ENCODE measurements around the gene IER5L. TPM values are rescaled to one million over a fixed set of nuclear protein-coding genes. Genes with fewer than 3 reads are reported as not detected.

Gene IER5L
- total RNA-seq, 4 donors from 2014 or later = 13.0 to 31.5 (median 25.3) TPM

GRCh38 chr9:129171993-129172751 is 5.9 kb downstream of the IER5L start:
- Histone ChIP-seq H3K36me3 (no peaks in the 10 kb centered on the region), H3K4me3 (no peak overlapping the region), H3K9me3 (no peaks in the 10 kb centered on the region), H3K27ac (peak overlapping the region in 2 of 4 donors; percentile 98 to 99), H3K27me3 (no peaks in the 10 kb centered on the region), H3K4me1 (peaks cover 0 to 39% (median 24%) of the 10 kb centered on the region in 4 donors)
- no peak for TF ChIP-seq POLR2A (IDR thresholded peaks at IDR 0.05)
- no peak for TF ChIP-seq EP300 (IDR thresholded peaks at IDR 0.05)
- no peak for TF ChIP-seq CTCF (IDR thresholded peaks at IDR 0.05)
- WGBS, 2 donors = 61 to 69% methylated on average over 7 of the region's 7 CpGs
- no peak for DNase-seq (ENCODE audit: low spot score in 2 of 2)

GRCh38 chr9:129170229-129170628 is 7.8 kb downstream of the IER5L start:
- H3K27ac ChIP-seq = no peak overlapping the region
- H3K27me3 ChIP-seq = no peaks in the 10 kb centered on the region
- peaks cover 0 to 48% (median 29%) of the 10 kb centered on the region in 4 donors for H3K4me1 ChIP-seq
- 68 to 76% methylated on average over 6 of the region's 6 CpGs for WGBS, 2 donors
- H3K4me3 ChIP-seq = no peak overlapping the region
- no peaks in the 10 kb centered on the region for H3K9me3 ChIP-seq
- no peaks in the 10 kb centered on the region for H3K36me3 ChIP-seq
- no peak for DNase-seq (ENCODE audit: low spot score in 2 of 2)
- no peak for TF ChIP-seq POLR2A (IDR thresholded peaks at IDR 0.05)

- peak overlapping the region in 1 of 4 donors; percentile 30 for H3K4me3 ChIP-seq
- TF ChIP-seq CTCF (IDR thresholded peaks at IDR 0.05) = no peak
- no peak for TF ChIP-seq POLR2A (IDR thresholded peaks at IDR 0.05)
- peak in 1 of 2 donors; percentile 58 for TF ChIP-seq EP300 (IDR thresholded peaks at IDR 0.05)
- no peaks in the 10 kb centered on the region for H3K36me3 ChIP-seq
- peaks cover 0 to 49% (median 26%) of the 10 kb centered on the region in 4 donors for H3K4me1 ChIP-seq
- H3K9me3 ChIP-seq = no peaks in the 10 kb centered on the region
- H3K27ac ChIP-seq = peak overlapping the region; percentile 56 to 83 (median 73)
- DNase-seq (ENCODE audit: low spot score in 2 of 2) = peak in 1 of 2 donors; percentile 62
- no peaks in the 10 kb centered on the region for H3K27me3 ChIP-seq
- 22 to 25% methylated on average over 15 to 18 of the region's 18 CpGs for WGBS, 2 donors
These were observed 11.2 kb downstream of the IER5L start for GRCh38 chr9:129166623-129167557.

- Histone ChIP-seq H3K27me3 (no peaks in the 10 kb centered on the region), H3K27ac (peak overlapping the region in 2 of 4 donors; percentile 80 to 85), H3K4me1 (peaks cover 0 to 49% (median 26%) of the 10 kb centered on the region in 4 donors)
These were observed 12.9 kb downstream of the IER5L start for GRCh38 chr9:129165198-129165597.

More at GRCh38 chr9:129165198-129165597, 12.9 kb downstream of the IER5L start:
- Histone ChIP-seq H3K4me3 (no peak overlapping the region), H3K36me3 (no peaks in the 10 kb centered on the region), H3K9me3 (no peaks in the 10 kb centered on the region)
- no peak for TF ChIP-seq EP300 (IDR thresholded peaks at IDR 0.05)
- no peak for TF ChIP-seq CTCF (IDR thresholded peaks at IDR 0.05)
- TF ChIP-seq POLR2A (IDR thresholded peaks at IDR 0.05) = no peak
- DNase-seq (ENCODE audit: low spot score in 2 of 2) = no peak

Measured in tibial nerve (tissue), 4 donors.